Spleen (tissue), 11 donors: ENCODE data around the gene SHC4. TPM values are rescaled to one million over a fixed set of nuclear protein-coding genes. Genes with fewer than 3 reads are reported as not detected.

Source experiments
- DNase-seq: peaks from one replicate; pipeline ENCODE4 v3.0.0-alpha.2; 2020
- H3K27ac ChIP-seq, 8 donors: fragments of 200-600 bp; sonication (generic) in 7 of 8; 1 replicate in 4 of 8; 2 replicates in 4 of 8; pipeline versions ENCODE4 v1.5.0 to v1.8.0; 2016 to 2021; ENCODE audit warnings: inconsistent platforms in 4 of 8, mild to moderate bottlenecking in 4 of 8, moderate library complexity in 1 of 8
- H3K27me3 ChIP-seq, 7 donors: fragments of 200-600 bp; sonication (generic) in 6 of 7; replicated peaks in 1 of 7; 1 replicate in 4 of 7; 2 replicates in 3 of 7; pipeline versions ENCODE4 v1.5.0 to v1.8.0; 2016 to 2021; ENCODE audit warnings: inconsistent platforms in 3 of 7, mild to moderate bottlenecking in 1 of 7
- H3K36me3 ChIP-seq, 6 donors: fragments of 200-600 bp; sonication (generic) in 5 of 6; 1 replicate in 4 of 6; 2 replicates in 2 of 6; pipeline versions ENCODE4 v1.5.0 to v1.8.0; 2016 to 2021; ENCODE audit warnings: inconsistent platforms in 2 of 6
- H3K4me1 ChIP-seq, 6 donors: fragments of 200-600 bp; sonication (generic) in 5 of 6; 1 replicate in 3 of 6; 2 replicates in 3 of 6; pipeline versions ENCODE4 v1.5.0 to v1.8.0; 2016 to 2021; ENCODE audit warnings: inconsistent platforms in 3 of 6
- H3K4me3 ChIP-seq, 8 donors: fragments of 200-600 bp; sonication (generic) in 7 of 8; 1 replicate in 4 of 8; 2 replicates in 4 of 8; pipeline versions ENCODE4 v1.5.0 to v1.8.0; 2016 to 2021; ENCODE audit warnings: inconsistent platforms in 4 of 8, mild to moderate bottlenecking in 4 of 8, moderate library complexity in 2 of 8
- H3K9me3 ChIP-seq, 8 donors: fragments of 200-600 bp; sonication (generic) in 7 of 8; 1 replicate in 4 of 8; 2 replicates in 4 of 8; pipeline versions ENCODE4 v1.5.0 to v1.8.0; 2016 to 2021; ENCODE audit warnings: inconsistent platforms in 4 of 8
- CTCF ChIP-seq, 11 experiments: fragments of 200-600 bp in 7 of 11; fragments of 450-650 bp in 4 of 11; sonication (generic) in 4 of 11; IDR thresholded peaks in 8 of 11; conservative IDR thresholded peaks in 3 of 11; 1 replicate in 7 of 11; 2 replicates in 4 of 11; pipeline versions ENCODE4 v1.4.0 to v1.8.0; 2016 to 2021; ENCODE audit warnings: antibody characterized with exemption in 11 of 11, inconsistent platforms in 4 of 11, mild to moderate bottlenecking in 1 of 11
- POLR2A ChIP-seq, 3 donors: fragments of 450-650 bp; IDR thresholded peaks; one replicate each; pipeline ENCODE4 v1.5.1; 2017; ENCODE audit warnings: antibody characterized with exemption in 3 of 3, mild to moderate bottlenecking in 1 of 3
- POLR2AphosphoS5 ChIP-seq, 3 donors: sonication (generic); formaldehyde crosslinking; IDR thresholded peaks; one replicate each; pipeline ENCODE4 v1.5.1; 2017; ENCODE audit warnings: antibody characterized with exemption in 3 of 3
- WGBS, 5 donors: extraction: QIAGEN DNeasy Blood & Tissue Kit in 3 of 5; methylation state at CpG; one replicate each; pipeline versions ENCODE4 v1.1.5 to v1.1.7; 2013 to 2018; 5-methylcytosine and 5-hydroxymethylcytosine counted together
- intact Hi-C: fragments of 100-400 bp; cut with DNase I; formaldehyde crosslinking; loops from one replicate; pipeline ENCODE4 v1.15.0; 2023; ENCODE audit warnings: low total_unique reads
- polyA plus RNA-seq, 3 donors: library from polyadenylated mRNA; stranded (reverse); fragments of 200-250 nt; gene quantifications; one replicate each; pipeline ENCODE4 v1.2.1, GENCODE V29; 2013
- total RNA-seq, 7 donors: library from RNA; depleted of rRNA in 3 of 7; stranded (reverse); fragments of >200 nt in 3 of 7; fragmentation: NEBNext Ultra II Directional in 4 of 7; extraction: Animal tissue kit (Norgen Biotek cat#: 25700) in 4 of 7; gene quantifications; one replicate each; pipeline versions ENCODE4 v1.1.0 to v1.2.1, GENCODE V29; 2016 to 2021
- donor health status: healthy with polysubstance abuse.
- donor health status: DM: no; HTN: no; CAD: no; lungs with moderate emphysema.
- donor health status: DM: no; HTN: no; CAD: no.
- donor health status: Bipolar disorder and iron deficiency.
- donor health status: healthy.
- donor health status: DM: no; HTN: no; CAD: no.
- donor health status: DM: yes; HTN: yes; CAD: no.

The SHC4 gene
- total and polyA plus RNA-seq, 10 donors, result 0.20 to 0.42 (median 0.27) TPM; not detected in 5

- H3K4me1 ChIP-seq, result no peaks in the 10 kb centered on the region
- no peak overlapping the region for H3K4me3 ChIP-seq
- peaks cover 0 to 61% (median 18%) of the 10 kb centered on the region in 6 donors for H3K36me3 ChIP-seq
- H3K9me3 ChIP-seq, result peaks cover 0 to 10% (median 0%) of the 10 kb centered on the region in 8 donors
- H3K27me3 ChIP-seq, result no peaks in the 10 kb centered on the region
- WGBS, 5 donors, result 90 to 97% (median 93%) methylated on average over 10 of the region's 10 CpGs
- no peak for DNase-seq
- intact Hi-C loops, result no loop called here
- H3K27ac ChIP-seq, result no peak overlapping the region
- TF ChIP-seq CTCF (IDR thresholded peaks at IDR 0.05 in 8 of 11, conservative IDR thresholded peaks at IDR 0.05 in 3 of 11) (no peak), POLR2AphosphoS5 (IDR thresholded peaks at IDR 0.05) (no peak), POLR2A (IDR thresholded peaks at IDR 0.05) (no peak)
Observed at GRCh38 chr15:48778331-48778730, 185.4 kb downstream of the SHC4 start.

GRCh38 chr15:48777645-48778330 lies 185.9 kb downstream of the SHC4 start:
- no peak for DNase-seq
- intact Hi-C loops, result no loop called here
- WGBS, 5 donors, result 67 to 91% (median 85%) methylated on average over 1 of the region's 1 CpG

GRCh38 chr15:48775546-48775945 lies 188.2 kb downstream of the SHC4 start:
- Histone ChIP-seq H3K27me3 (no peaks in the 10 kb centered on the region), H3K4me3 (no peak overlapping the region), H3K36me3 (peaks cover 0 to 56% (median 6%) of the 10 kb centered on the region in 6 donors), H3K27ac (no peak overlapping the region), H3K4me1 (no peaks in the 10 kb centered on the region), H3K9me3 (peaks cover 0 to 10% (median 0%) of the 10 kb centered on the region in 8 donors)
- TF ChIP-seq POLR2AphosphoS5 (IDR thresholded peaks at IDR 0.05), result no peak
- no peak for TF ChIP-seq POLR2A (IDR thresholded peaks at IDR 0.05)
- TF ChIP-seq CTCF (IDR thresholded peaks at IDR 0.05 in 8 of 11, conservative IDR thresholded peaks at IDR 0.05 in 3 of 11), result no peak
- WGBS, 5 donors, result 82 to 92% (median 88%) methylated on average over 2 of the region's 2 CpGs
- intact Hi-C loops, result no loop called here
- DNase-seq, result no peak

More at GRCh38 chr15:48777645-48778330, 185.9 kb downstream of the SHC4 start:
- Histone ChIP-seq H3K4me1 (no peaks in the 10 kb centered on the region), H3K4me3 (no peak overlapping the region), H3K36me3 (peaks cover 0 to 56% (median 15%) of the 10 kb centered on the region in 6 donors), H3K27ac (no peak overlapping the region), H3K9me3 (peaks cover 0 to 10% (median 0%) of the 10 kb centered on the region in 8 donors), H3K27me3 (no peaks in the 10 kb centered on the region)
- TF ChIP-seq POLR2AphosphoS5 (IDR thresholded peaks at IDR 0.05) (no peak), POLR2A (IDR thresholded peaks at IDR 0.05) (no peak), CTCF (IDR thresholded peaks at IDR 0.05 in 8 of 11, conservative IDR thresholded peaks at IDR 0.05 in 3 of 11) (no peak)

- DNase-seq, result no peak
- intact Hi-C loops, result no loop called here
- Histone ChIP-seq H3K27ac (no peak overlapping the region), H3K9me3 (peaks cover 0 to 10% (median 0%) of the 10 kb centered on the region in 8 donors), H3K27me3 (no peaks in the 10 kb centered on the region), H3K4me1 (no peaks in the 10 kb centered on the region), H3K36me3 (peaks cover 0 to 56% (median 5%) of the 10 kb centered on the region in 6 donors), H3K4me3 (no peak overlapping the region)
- no peak for TF ChIP-seq CTCF (IDR thresholded peaks at IDR 0.05 in 8 of 11, conservative IDR thresholded peaks at IDR 0.05 in 3 of 11)
- no peak for TF ChIP-seq POLR2A (IDR thresholded peaks at IDR 0.05)
- TF ChIP-seq POLR2AphosphoS5 (IDR thresholded peaks at IDR 0.05), result no peak
- 89 to 100% (median 96%) methylated on average over 1 of the region's 1 CpG for WGBS, 5 donors
Observed at GRCh38 chr15:48774484-48774883, 189.2 kb downstream of the SHC4 start.
